GM23338 (cell line): ENCODE data around the gene FBP1. TPM values are rescaled to one million over a fixed set of nuclear protein-coding genes. Genes with fewer than 3 reads are reported as not detected.

Source experiments
- ATAC-seq: fragments of 200-7000 bp; cut with Tn5 transposase; 3 replicates; pipeline ENCODE4 v1.9.1; 2020
- DNase-seq: peaks from one replicate; pipeline ENCODE4 v3.0.0-alpha.2; 2015; ENCODE audit warnings: low spot score
- H2AFZ ChIP-seq: fragments of 200-600 bp; sonication (generic); 2 replicates; pipeline ENCODE4 v1.8.0; 2016; ENCODE audit warnings: antibody characterized with exemption, mild to moderate bottlenecking, moderate library complexity
- H3F3A ChIP-seq: fragments of 200-600 bp; sonication (generic); replicated peaks from 2 replicates; pipeline ENCODE4 v1.8.0; 2017; ENCODE audit warnings: antibody characterized with exemption, mixed run types, low read depth
- H3K27ac ChIP-seq: fragments of 200-600 bp; sonication (generic); 2 replicates; pipeline ENCODE4 v1.6.1; 2016; ENCODE audit warnings: low read depth
- H3K27me3 ChIP-seq: fragments of 200-600 bp; sonication (generic); 2 replicates; pipeline ENCODE4 v1.8.0; 2016; ENCODE audit warnings: mild to moderate bottlenecking, mixed run types, moderate library complexity; ENCODE audit not compliant: insufficient read depth
- H3K36me3 ChIP-seq: fragments of 200-600 bp; sonication (generic); 2 replicates; pipeline ENCODE4 v1.8.0; 2016; ENCODE audit warnings: mild to moderate bottlenecking; ENCODE audit not compliant: insufficient read depth
- H3K4me1 ChIP-seq: fragments of 200-600 bp; sonication (generic); 2 replicates; pipeline ENCODE4 v1.8.0; 2016; ENCODE audit warnings: mild to moderate bottlenecking, moderate library complexity; ENCODE audit not compliant: insufficient read depth
- H3K4me2 ChIP-seq: fragments of 200-600 bp; sonication (generic); 2 replicates; pipeline ENCODE4 v1.7.1; 2017; ENCODE audit warnings: mixed run types
- H3K4me3 ChIP-seq: fragments of 200-600 bp; sonication (generic); 2 replicates; pipeline ENCODE4 v1.6.1; 2016; ENCODE audit warnings: mixed run types
- H3K79me2 ChIP-seq: fragments of 200-600 bp; sonication (generic); replicated peaks from 2 replicates; pipeline ENCODE4 v1.8.0; 2017; ENCODE audit warnings: mild to moderate bottlenecking; ENCODE audit not compliant: insufficient read depth
- H3K9me2 ChIP-seq: fragments of 200-600 bp; sonication (generic); 2 replicates; pipeline ENCODE4 v1.8.0; 2017; ENCODE audit not compliant: insufficient read depth
- H4K20me1 ChIP-seq: fragments of 200-600 bp; sonication (generic); replicated peaks from 2 replicates; pipeline ENCODE4 v1.8.0; 2017; ENCODE audit warnings: mild to moderate bottlenecking; ENCODE audit not compliant: insufficient read depth
- H3K27ac Mint-ChIP-seq: 2 replicates; pipeline ENCODE4 v1.8.0; 2020; ENCODE audit warnings: inconsistent platforms, mild to moderate bottlenecking, moderate library complexity, mixed read lengths
- H3K27me3 Mint-ChIP-seq: 3 replicates; pipeline ENCODE4 v1.8.0; 2022; ENCODE audit warnings: low read depth, mild to moderate bottlenecking, moderate library complexity, mixed read lengths, inconsistent platforms; ENCODE audit not compliant: insufficient read depth, poor library complexity
- H3K36me3 Mint-ChIP-seq: 3 replicates; pipeline ENCODE4 v1.8.0; 2021; ENCODE audit warnings: low read depth, mild to moderate bottlenecking, inconsistent platforms, moderate library complexity, mixed read lengths
- H3K4me1 Mint-ChIP-seq: 3 replicates; pipeline ENCODE4 v1.8.0; 2020; ENCODE audit warnings: mild to moderate bottlenecking, inconsistent platforms, mixed read lengths
- H3K4me3 Mint-ChIP-seq: 3 replicates; pipeline ENCODE4 v1.8.0; 2021; ENCODE audit warnings: moderate library complexity, mild to moderate bottlenecking, inconsistent platforms, mixed read lengths
- H3K9me3 Mint-ChIP-seq: 3 replicates; pipeline ENCODE4 v1.8.0; 2020; ENCODE audit warnings: moderate library complexity, mild to moderate bottlenecking, inconsistent platforms, mixed read lengths
- CREB1 ChIP-seq: fragments of 250-450 bp; sonication (Bioruptor Pico); IDR thresholded peaks from 2 replicates; pipeline ENCODE4 v1.5.0; 2020; ENCODE audit warnings: low read depth, mild to moderate bottlenecking, moderate library complexity
- EZH2 ChIP-seq: fragments of 200-600 bp; sonication (generic); IDR thresholded peaks from one replicate; pipeline ENCODE4 v1.8.0; 2017; ENCODE audit warnings: antibody characterized with exemption, mild to moderate bottlenecking, low read depth; ENCODE audit not compliant: unreplicated experiment
- EZH2phosphoT487 ChIP-seq: fragments of 200-600 bp; sonication (generic); IDR thresholded peaks from one replicate; pipeline ENCODE4 v1.8.1; 2018; ENCODE audit warnings: antibody characterized with exemption; ENCODE audit not compliant: unreplicated experiment
- JUNB ChIP-seq: IDR thresholded peaks from one replicate; pipeline ENCODE4 v1.6.1; 2016; ENCODE audit warnings: antibody characterized with exemption; ENCODE audit not compliant: unreplicated experiment
- POLR2AphosphoS5 ChIP-seq: IDR thresholded peaks from 2 replicates; pipeline ENCODE4 v1.6.1; 2016; ENCODE audit warnings: antibody characterized with exemption, low read depth
- REST ChIP-seq: IDR thresholded peaks from one replicate; pipeline ENCODE4 v1.6.1; 2018; ENCODE audit warnings: antibody characterized with exemption; ENCODE audit not compliant: unreplicated experiment
- ZNF114 ChIP-seq: fragments of 250-450 bp; sonication (Bioruptor Pico); IDR thresholded peaks from 2 replicates; pipeline ENCODE4 v1.5.0; 2020; ENCODE audit warnings: mild to moderate bottlenecking, moderate library complexity
- ZNF331 ChIP-seq: fragments of 250-450 bp; sonication (Bioruptor Pico); IDR thresholded peaks from 2 replicates; pipeline ENCODE4 v1.5.0; 2020; ENCODE audit warnings: low read depth, mild to moderate bottlenecking, moderate library complexity
- ZNF462 ChIP-seq: fragments of 250-450 bp; sonication (Bioruptor Pico); IDR thresholded peaks from 2 replicates; pipeline ENCODE4 v1.5.0; 2020; ENCODE audit warnings: mild to moderate bottlenecking, moderate library complexity
- long read RNA-seq: library from polyadenylated mRNA; unstranded; transcript quantifications from one replicate; pipeline ENCODE4 v2.0.0, GENCODE V29; 2020; ENCODE audit not compliant: unreplicated experiment
- polyA plus RNA-seq: library from polyadenylated mRNA; unstranded; fragments of >200 nt; fragmentation: Nextera tagmentation; extraction: Ambion mirVana; gene quantifications from 2 replicates; pipeline ENCODE4 v1.2.1, GENCODE V29; 2016
- total RNA-seq: library from RNA; depleted of rRNA; stranded (reverse); fragments of >200 nt; shearing (Covaris generic); gene quantifications from 2 replicates; pipeline ENCODE4 v1.2.3, GENCODE V29; 2014; rRNA removed

The FBP1 gene
- total RNA-seq (2.5 and 3.3 TPM in 2 replicates), polyA plus RNA-seq (1.7 and 3.0 TPM in 2 replicates)
- long read RNA-seq, partial matches to known transcripts: 0 of 5 reads
- long read RNA-seq, other reads (novel, unspliced or antisense): 1 of 5 reads

GRCh38 chr9:94639061-94639998 is at the start of gene FBP1:
Gene FBP1 (minus strand): TSS chr9:94639518. CDS start chr9:94639310, 208 bp downstream.
- Histone ChIP-seq H3K9me2 (no peaks in the 10 kb centered on the region), H3K27ac (no peak within 1 kb of the TSS), H4K20me1 (no peaks in the 10 kb centered on the region; the same call in 1 of the 2 replicates), H3K4me3 (peak within 1 kb of the TSS; percentile 72), H2AFZ (peak within 1 kb of the TSS; percentile 97), H3K36me3 (no peaks in the 10 kb centered on the region), H3F3A (no peaks in the 10 kb centered on the region), H3K27me3 (peaks cover 72% of the 10 kb centered on the region), H3K4me2 (peak within 1 kb of the TSS; percentile 84), H3K4me1 (peaks cover 4% of the 10 kb centered on the region), H3K79me2 (no peaks in the 10 kb centered on the region)
- H3K9me3 Mint-ChIP-seq: no peaks in the 10 kb centered on the region; the same call in 2 of the 3 replicates
- H3K27ac Mint-ChIP-seq: no peak within 1 kb of the TSS
- DNase-seq: peak; percentile 67
- peaks cover 20% of the 10 kb centered on the region for H3K4me1 Mint-ChIP-seq
- H3K27me3 Mint-ChIP-seq: peaks cover 48% of the 10 kb centered on the region
- H3K4me3 Mint-ChIP-seq: peak within 1 kb of the TSS; percentile 78
- peak; percentile 68 for ATAC-seq
- no peaks in the 10 kb centered on the region; the same call in 2 of the 3 replicates for H3K36me3 Mint-ChIP-seq
- no peak for TF ChIP-seq CREB1 (CRISPR knock-in tag)
- peak; percentile 31 for TF ChIP-seq EZH2

GRCh38 chr9:94687451-94687850 is 48.1 kb upstream of the FBP1 start:
- no peaks in the 10 kb centered on the region for H3F3A ChIP-seq
- Mint-ChIP-seq H3K4me1 (no peaks in the 10 kb centered on the region), H3K9me3 (no peaks in the 10 kb centered on the region; the same call in none of the 3 replicates), H3K4me3 (no peak overlapping the region), H3K27ac (no peak overlapping the region), H3K36me3 (no peaks in the 10 kb centered on the region; the same call in 2 of the 3 replicates), H3K27me3 (peaks cover 5% of the 10 kb centered on the region)
- H3K27me3 ChIP-seq: no peaks in the 10 kb centered on the region
- no peak overlapping the region for H3K4me2 ChIP-seq
- H3K27ac ChIP-seq: no peak overlapping the region
- ATAC-seq: no peak
- H3K79me2 ChIP-seq: no peaks in the 10 kb centered on the region
- no peak overlapping the region for H3K4me3 ChIP-seq
- no peak for DNase-seq
- no peak overlapping the region; the same call in 1 of the 2 replicates for H2AFZ ChIP-seq
- H3K36me3 ChIP-seq: no peaks in the 10 kb centered on the region
- H4K20me1 ChIP-seq: no peaks in the 10 kb centered on the region
- H3K4me1 ChIP-seq: no peaks in the 10 kb centered on the region
- peaks cover 4% of the 10 kb centered on the region; the same call in 1 of the 2 replicates for H3K9me2 ChIP-seq
- TF ChIP-seq CREB1 (CRISPR knock-in tag): no peak
- no peak for TF ChIP-seq ZNF114 (CRISPR knock-in tag)
- no peak for TF ChIP-seq JUNB
- TF ChIP-seq ZNF331 (CRISPR knock-in tag): no peak
- TF ChIP-seq POLR2AphosphoS5: no peak
- no peak for TF ChIP-seq ZNF462
- TF ChIP-seq REST: no peak
- no peak for TF ChIP-seq EZH2
- TF ChIP-seq EZH2phosphoT487: no peak
